HEK293 (cell line): ENCODE results near the gene LAMA5.
A peak's percentile ranks its signal among the peaks of the same experiment; 100 is the strongest.

ENCODE experiments used
- CTCF ChIA-PET: fragments of 350-600 bp; formaldehyde crosslinking; extraction: SDS; loops from one replicate; lab custom pipeline; 2021; ENCODE audit warnings: antibody characterized with exemption; lab: Yijun Ruan, JAX
- POLR2A ChIA-PET: fragments of 300-600 bp; formaldehyde crosslinking; extraction: SDS; loops from one replicate; lab custom pipeline; 2020; ENCODE audit warnings: antibody characterized with exemption, inconsistent platforms; lab: Yijun Ruan, JAX
- H3K27ac ChIP-seq: fragments of 200-500 bp; sonication (Bioruptor generic); 2 replicates; pipeline ENCODE4 v1.5.1; 2014; ENCODE audit warnings: low read depth, low read length, control low read depth, inconsistent platforms; ENCODE audit errors: extremely low read depth
- H3K36me3 ChIP-seq, 2 experiments: fragments of 200-500 bp in 1 of 2; sonication (Bioruptor generic) in 1 of 2; 1 replicate in 1 of 2; 2 replicates in 1 of 2; pipeline ENCODE4 v1.5.1; 2014 to 2017; ENCODE audit warnings: inconsistent platforms in 2 of 2, low read length in 2 of 2; ENCODE audit not compliant: control insufficient read depth in 2 of 2, insufficient read depth in 1 of 2
- H3K4me1 ChIP-seq: fragments of 200-500 bp; sonication (Bioruptor generic); 2 replicates; pipeline ENCODE4 v1.5.1; 2014; ENCODE audit warnings: mild to moderate bottlenecking, low read length, inconsistent platforms; ENCODE audit not compliant: control insufficient read depth, insufficient read depth
- H3K4me3 ChIP-seq: 2 replicates; pipeline ENCODE4 v1.5.1; 2011; ENCODE audit warnings: low read depth, mild to moderate bottlenecking, control low read depth, low read length, moderate library complexity
- H3K9me3 ChIP-seq: fragments of 200-500 bp; sonication (Bioruptor generic); 2 replicates; pipeline ENCODE4 v1.5.1; 2014; ENCODE audit warnings: low read depth, low read length, inconsistent platforms; ENCODE audit not compliant: control insufficient read depth, insufficient read depth
- BCL11A ChIP-seq: fragments of 450-650 bp; formaldehyde crosslinking; IDR thresholded peaks from 2 replicates; pipeline ENCODE4 v1.5.1; 2016; ENCODE audit warnings: low read depth, missing biosample characterization, missing genetic modification characterization
- GLI4 ChIP-seq: fragments of 450-650 bp; formaldehyde crosslinking; IDR thresholded peaks from 2 replicates; pipeline ENCODE4 v1.5.1; 2016; ENCODE audit warnings: missing biosample characterization, missing genetic modification characterization
- GLIS2 ChIP-seq: fragments of 450-650 bp; formaldehyde crosslinking; IDR thresholded peaks from 2 replicates; pipeline ENCODE4 v1.5.1; 2016; ENCODE audit warnings: missing biosample characterization, missing genetic modification characterization
- HIC1 ChIP-seq: fragments of 450-650 bp; formaldehyde crosslinking; IDR thresholded peaks from 2 replicates; pipeline ENCODE4 v1.5.1; 2016; ENCODE audit warnings: missing biosample characterization, missing genetic modification characterization
- HOXD13 ChIP-seq: sonication (generic); formaldehyde crosslinking; IDR thresholded peaks from 2 replicates; pipeline ENCODE4 v1.8.0; 2022; ENCODE audit warnings: missing genetic modification reagents, borderline replicate concordance
- KLF1 ChIP-seq: fragments of 450-650 bp; formaldehyde crosslinking; IDR thresholded peaks from 2 replicates; pipeline ENCODE4 v1.5.1; 2016; ENCODE audit warnings: missing biosample characterization, missing genetic modification characterization
- KLF16 ChIP-seq: fragments of 450-650 bp; formaldehyde crosslinking; IDR thresholded peaks from 2 replicates; pipeline ENCODE4 v1.5.1; 2017; ENCODE audit warnings: missing biosample characterization, missing genetic modification characterization
- PATZ1 ChIP-seq: fragments of 450-650 bp; formaldehyde crosslinking; IDR thresholded peaks from 2 replicates; pipeline ENCODE4 v1.5.1; 2016; ENCODE audit warnings: missing biosample characterization, missing genetic modification characterization
- RBAK ChIP-seq: fragments of 450-650 bp; formaldehyde crosslinking; IDR thresholded peaks from 2 replicates; pipeline ENCODE4 v1.5.1; 2016; ENCODE audit warnings: missing biosample characterization, missing genetic modification characterization
- SP2 ChIP-seq: fragments of 450-650 bp; formaldehyde crosslinking; IDR thresholded peaks from 2 replicates; pipeline ENCODE4 v1.5.1; 2016; ENCODE audit warnings: missing biosample characterization, missing genetic modification characterization
- ZNF16 ChIP-seq: fragments of 450-650 bp; formaldehyde crosslinking; IDR thresholded peaks from 2 replicates; pipeline ENCODE4 v1.5.1; 2016; ENCODE audit warnings: low read depth, missing biosample characterization, missing genetic modification characterization
- ZNF174 ChIP-seq: fragments of 450-650 bp; formaldehyde crosslinking; IDR thresholded peaks from 2 replicates; pipeline ENCODE4 v1.5.0; 2017; ENCODE audit warnings: missing biosample characterization, mild to moderate bottlenecking, missing genetic modification characterization
- ZNF19 ChIP-seq: fragments of 450-650 bp; formaldehyde crosslinking; IDR thresholded peaks from 2 replicates; pipeline ENCODE4; 2016; ENCODE audit warnings: missing biosample characterization, missing genetic modification characterization, low read depth
- ZNF354C ChIP-seq: fragments of 450-650 bp; formaldehyde crosslinking; IDR thresholded peaks from 2 replicates; pipeline ENCODE4 v1.5.1; 2016; ENCODE audit warnings: missing biosample characterization, missing genetic modification characterization, low read depth, borderline replicate concordance
- ZNF48 ChIP-seq: fragments of 450-650 bp; formaldehyde crosslinking; IDR thresholded peaks from 2 replicates; pipeline ENCODE4 v1.5.1; 2016; ENCODE audit warnings: missing biosample characterization, missing genetic modification characterization
- ZNF596 ChIP-seq: fragments of 450-650 bp; IDR thresholded peaks from 2 replicates; pipeline ENCODE4 v1.5.0; 2018; ENCODE audit warnings: missing biosample characterization, mild to moderate bottlenecking, missing genetic modification characterization, moderate library complexity
- ZNF621 ChIP-seq: fragments of 450-650 bp; formaldehyde crosslinking; IDR thresholded peaks from 2 replicates; pipeline ENCODE4 v1.5.1; 2017; ENCODE audit warnings: missing biosample characterization, missing genetic modification characterization
- ZNF624 ChIP-seq: fragments of 450-650 bp; formaldehyde crosslinking; IDR thresholded peaks from 2 replicates; pipeline ENCODE4 v1.5.1; 2017; ENCODE audit warnings: missing biosample characterization, missing genetic modification characterization
- ZNF677 ChIP-seq: fragments of 450-650 bp; IDR thresholded peaks from 2 replicates; pipeline ENCODE4 v1.5.0; 2018; ENCODE audit warnings: missing biosample characterization, mild to moderate bottlenecking, missing genetic modification characterization, moderate library complexity
- ZNF776 ChIP-seq: fragments of 450-650 bp; formaldehyde crosslinking; IDR thresholded peaks from 2 replicates; pipeline ENCODE4 v1.5.0; 2017; ENCODE audit warnings: missing biosample characterization, missing genetic modification characterization, borderline replicate concordance
- ZNF777 ChIP-seq: fragments of 450-650 bp; formaldehyde crosslinking; IDR thresholded peaks from 2 replicates; pipeline ENCODE4 v1.5.1; 2017; ENCODE audit warnings: missing biosample characterization, missing genetic modification characterization, borderline replicate concordance
- TF ChIP-seq, protein P1 (sequence below): fragments of 450-650 bp; formaldehyde crosslinking; IDR thresholded peaks from 2 replicates; pipeline ENCODE4 v1.5.1; 2016; ENCODE audit warnings: missing biosample characterization, missing genetic modification characterization, low read depth

Gene LAMA5

DNA sequence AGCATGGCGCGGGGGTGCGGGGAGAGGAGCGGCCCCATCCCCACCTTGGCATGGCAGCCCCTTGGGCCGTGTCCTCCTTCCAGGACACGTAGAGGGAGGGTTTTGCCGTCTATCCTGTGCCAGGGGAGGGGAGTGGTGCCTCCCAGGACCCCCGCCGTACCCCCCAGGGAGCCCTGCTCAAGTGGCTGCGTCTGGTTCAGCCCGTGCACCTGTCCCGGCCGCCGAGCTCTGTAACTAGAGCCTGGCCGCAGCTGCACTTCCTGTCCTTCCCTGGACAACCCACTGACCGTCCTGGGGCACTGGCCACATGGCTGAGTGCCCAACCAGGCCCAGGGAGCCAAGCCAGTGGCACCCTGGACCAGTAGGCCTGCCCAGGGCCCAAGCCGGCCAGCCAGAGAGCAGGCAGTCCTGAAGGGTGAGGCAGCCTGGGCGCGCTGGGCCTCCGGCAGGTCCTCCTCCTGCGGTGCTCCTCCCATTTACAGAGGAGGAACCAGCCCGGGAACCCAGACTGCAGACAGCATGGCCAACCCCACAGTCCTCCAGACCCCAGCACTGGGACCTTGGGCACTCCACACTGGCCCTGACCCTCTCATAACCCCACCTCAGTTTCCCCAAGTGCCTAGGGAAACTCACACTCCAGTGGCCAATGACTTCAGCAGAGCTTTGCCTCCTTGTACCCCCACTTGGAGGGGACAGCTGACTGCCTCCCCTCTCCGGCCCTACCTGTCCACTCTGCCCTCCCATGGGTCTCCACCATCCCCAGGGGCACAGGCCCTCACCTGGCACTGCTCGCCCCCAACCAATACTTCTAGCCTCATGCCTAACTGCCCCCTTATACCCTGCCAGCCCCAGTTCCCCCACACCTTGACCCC lies 8.7 kb downstream of the LAMA5 start:
- Histone ChIP-seq H3K27ac (no peak overlapping the region), H3K4me3 (no peak overlapping the region), H3K9me3 (no peaks in the 10 kb centered on the region), H3K36me3 (peaks cover 0 to 24% of the 10 kb centered on the region in 2 experiments; a peak in 1 of 3 replicates), H3K4me1 (peaks cover 2% of the 10 kb centered on the region; the same call in 1 of the 2 replicates)
- TF ChIP-seq SP2 (tag by site-specific recombination), result peak; percentile 19; the same call in 1 of the 2 replicates
- no peak for TF ChIP-seq ZNF16 (tag by site-specific recombination)
- peak; percentile 45 for TF ChIP-seq HIC1
- TF ChIP-seq PATZ1 (tag by site-specific recombination), result 0 out of 2 replicates have a peak, but pooled peaks have one; percentile 22
- peak; percentile 33; the same call in 1 of the 2 replicates for TF ChIP-seq GLIS2 (tag by site-specific recombination)
- CTCF ChIA-PET, result interaction anchor here (0.5 to 1.2 kb wide), 4 partner anchors 8 to 84 kb away, joined by 3 to 4 read pairs (median 4); no protein-coding TSS in a partner anchor
- POLR2A ChIA-PET, result interaction anchor here (2.0 kb wide), 1 partner anchor 7 kb away, joined by 7 read pairs; no protein-coding TSS in a partner anchor

DNA sequence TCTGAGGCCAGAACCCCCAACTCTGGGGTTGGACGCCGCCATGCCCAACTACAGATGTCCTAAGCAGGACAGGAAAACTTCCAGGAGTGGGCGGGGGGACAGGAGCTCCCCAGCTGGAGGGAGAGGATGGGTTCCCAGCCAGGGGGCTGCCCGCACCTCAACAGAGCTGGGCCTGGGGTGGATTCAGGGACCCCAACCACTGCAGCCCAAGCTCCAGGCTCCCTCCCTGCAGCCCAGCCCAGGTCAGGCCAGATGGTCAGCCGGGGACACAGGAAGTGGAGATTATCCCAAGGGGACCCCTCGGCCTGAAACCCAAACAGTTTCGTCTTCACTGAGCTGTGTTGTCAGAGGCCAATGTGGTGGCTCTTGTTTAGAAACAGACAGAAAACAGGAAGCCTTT lies 9.4 kb downstream of the LAMA5 start:
- peaks cover 2% of the 10 kb centered on the region; the same call in 1 of the 2 replicates for H3K4me1 ChIP-seq
- TF ChIP-seq KLF1 (tag by site-specific recombination), result no peak
- no peak for TF ChIP-seq ZNF677 (tag by site-specific recombination)
- no peak for TF ChIP-seq ZNF48 (tag by site-specific recombination)
- no peak for TF ChIP-seq KLF16
- TF ChIP-seq GLI4 (tag by site-specific recombination), result no peak
- no peak for TF ChIP-seq ZNF596 (tag by site-specific recombination)
- TF ChIP-seq, protein P1, sequence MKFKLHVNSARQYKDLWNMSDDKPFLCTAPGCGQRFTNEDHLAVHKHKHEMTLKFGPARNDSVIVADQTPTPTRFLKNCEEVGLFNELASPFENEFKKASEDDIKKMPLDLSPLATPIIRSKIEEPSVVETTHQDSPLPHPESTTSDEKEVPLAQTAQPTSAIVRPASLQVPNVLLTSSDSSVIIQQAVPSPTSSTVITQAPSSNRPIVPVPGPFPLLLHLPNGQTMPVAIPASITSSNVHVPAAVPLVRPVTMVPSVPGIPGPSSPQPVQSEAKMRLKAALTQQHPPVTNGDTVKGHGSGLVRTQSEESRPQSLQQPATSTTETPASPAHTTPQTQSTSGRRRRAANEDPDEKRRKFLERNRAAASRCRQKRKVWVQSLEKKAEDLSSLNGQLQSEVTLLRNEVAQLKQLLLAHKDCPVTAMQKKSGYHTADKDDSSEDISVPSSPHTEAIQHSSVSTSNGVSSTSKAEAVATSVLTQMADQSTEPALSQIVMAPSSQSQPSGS (tag by site-specific recombination), result no peak
- no peak for TF ChIP-seq GLIS2 (tag by site-specific recombination)
- ChIA-PET CTCF (interaction anchor here (0.5 to 1.2 kb wide), 2 partner anchors 8 to 81 kb away, joined by 3 to 4 read pairs; no protein-coding TSS in a partner anchor), POLR2A (interaction anchor here (2.0 kb wide), 1 partner anchor 8 kb away, joined by 7 read pairs; no protein-coding TSS in a partner anchor)
- no peak overlapping the region for H3K4me3 ChIP-seq
- H3K27ac ChIP-seq, result no peak overlapping the region
- H3K36me3 ChIP-seq, result peaks cover 0 to 30% of the 10 kb centered on the region in 2 experiments; a peak in 1 of 3 replicates
- H3K9me3 ChIP-seq, result no peaks in the 10 kb centered on the region

DNA sequence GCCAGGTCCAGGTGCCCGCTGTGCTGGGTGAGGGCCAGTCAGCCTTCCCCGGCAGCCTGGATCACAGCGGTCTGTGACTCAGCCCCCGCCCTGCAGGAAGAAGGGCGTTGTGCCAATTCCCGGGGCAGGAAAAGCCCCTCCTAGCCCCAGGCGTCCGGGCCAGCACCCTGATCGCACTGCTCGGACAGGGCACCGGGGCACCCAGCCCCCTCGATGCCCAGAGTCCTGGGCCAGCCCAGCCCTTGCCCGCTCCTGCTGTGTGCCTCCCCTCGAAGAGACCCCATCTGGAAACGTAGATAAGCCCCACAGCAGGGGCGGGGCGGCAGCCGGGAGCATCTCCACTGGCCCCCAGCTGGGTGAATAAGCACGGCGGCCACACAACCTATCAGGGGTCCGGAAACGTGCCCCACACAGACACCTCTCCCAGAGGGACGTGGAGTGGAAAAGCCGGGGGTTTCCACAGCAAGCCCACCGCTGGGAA lies 9.9 kb downstream of the LAMA5 start:
- Histone ChIP-seq H3K9me3 (no peaks in the 10 kb centered on the region), H3K4me1 (peaks cover 2% of the 10 kb centered on the region; the same call in 1 of the 2 replicates), H3K36me3 (peaks cover 0 to 30% of the 10 kb centered on the region in 2 experiments; a peak in 1 of 3 replicates), H3K4me3 (no peak overlapping the region), H3K27ac (no peak overlapping the region)
- POLR2A ChIA-PET, result interaction anchor here (1.9 to 2.0 kb wide), 2 partner anchors 9 to 30 kb away, joined by 7 to 8 read pairs; partner anchors contain the start of gene RPS21
- CTCF ChIA-PET, result interaction anchor here (1.2 kb wide), 1 partner anchor 9 kb away, joined by 3 read pairs; no protein-coding TSS in a partner anchor
- TF ChIP-seq ZNF621, result no peak
- TF ChIP-seq ZNF174, result no peak
- TF ChIP-seq HOXD13 (CRISPR knock-in tag), result no peak
- no peak for TF ChIP-seq ZNF777 (tag by site-specific recombination)
- TF ChIP-seq, protein P1 (tag by site-specific recombination), result no peak
- TF ChIP-seq ZNF624 (tag by site-specific recombination), result no peak
- no peak for TF ChIP-seq KLF16
- no peak for TF ChIP-seq ZNF19 (tag by site-specific recombination)
- TF ChIP-seq ZNF776 (tag by site-specific recombination), result no peak
- TF ChIP-seq BCL11A (tag by site-specific recombination), result no peak
- no peak for TF ChIP-seq RBAK (tag by site-specific recombination)
- no peak for TF ChIP-seq ZNF354C
